HEK293T (cell line): Measurements from ENCODE around the gene CACNA1E.

ENCODE experiments used
- CTCF ChIA-PET: fragments of 350-600 bp; formaldehyde crosslinking; extraction: SDS; loops from one replicate; lab custom pipeline; 2021; ENCODE audit warnings: antibody characterized with exemption, inconsistent platforms; lab: Yijun Ruan, JAX
- POLR2A ChIA-PET: fragments of 350-600 bp; formaldehyde crosslinking; extraction: SDS; loops from one replicate; lab custom pipeline; 2020; ENCODE audit warnings: antibody characterized with exemption, inconsistent platforms; lab: Yijun Ruan, JAX
- DNase-seq: peaks from one replicate; pipeline ENCODE4 v3.0.0; 2012; ENCODE audit warnings: mixed read lengths; ENCODE audit errors: extremely low spot score
- ARNT ChIP-seq: fragments of 450-650 bp; IDR thresholded peaks from 2 replicates; pipeline ENCODE4 v1.6.1; 2017; ENCODE audit warnings: mild to moderate bottlenecking
- BHLHE40 ChIP-seq: fragments of 450-650 bp; IDR thresholded peaks from 2 replicates; pipeline ENCODE4 v1.6.1; 2016; ENCODE audit warnings: mild to moderate bottlenecking, moderate library complexity, borderline replicate concordance
- CTBP1 ChIP-seq: fragments of 450-650 bp; IDR thresholded peaks from 2 replicates; pipeline ENCODE4 v1.6.1; 2016; ENCODE audit warnings: borderline replicate concordance
- ELF4 ChIP-seq: fragments of 450-650 bp; IDR thresholded peaks from 2 replicates; pipeline ENCODE4 v1.6.1; 2017; ENCODE audit warnings: antibody characterized with exemption
- FOXA1 ChIP-seq: fragments of 450-650 bp; IDR thresholded peaks from 2 replicates; pipeline ENCODE4 v1.6.1; 2016; ENCODE audit warnings: mild to moderate bottlenecking
- FOXK2 ChIP-seq: fragments of 450-650 bp; IDR thresholded peaks from 2 replicates; pipeline ENCODE4 v1.6.1; 2016; ENCODE audit warnings: mild to moderate bottlenecking
- FOXM1 ChIP-seq: fragments of 450-650 bp; IDR thresholded peaks from 2 replicates; pipeline ENCODE4 v1.6.1; 2017; ENCODE audit warnings: mild to moderate bottlenecking, borderline replicate concordance
- HDGF ChIP-seq: fragments of 450-650 bp; IDR thresholded peaks from 2 replicates; pipeline ENCODE4 v1.6.1; 2017; ENCODE audit warnings: antibody characterized with exemption, borderline replicate concordance
- L3MBTL2 ChIP-seq: fragments of 450-650 bp; conservative IDR thresholded peaks from 2 replicates; pipeline ENCODE4 v1.6.1; 2016; ENCODE audit warnings: mild to moderate bottlenecking
- LEF1 ChIP-seq: fragments of 450-650 bp; IDR thresholded peaks from 2 replicates; pipeline ENCODE4 v1.6.1; 2017; ENCODE audit warnings: mild to moderate bottlenecking, borderline replicate concordance
- NFRKB ChIP-seq: fragments of 450-650 bp; IDR thresholded peaks from 2 replicates; pipeline ENCODE4 v1.6.1; 2016; ENCODE audit warnings: mild to moderate bottlenecking, moderate library complexity
- PKNOX1 ChIP-seq: fragments of 450-650 bp; IDR thresholded peaks from 2 replicates; pipeline ENCODE4 v1.6.1; 2016
- SP1 ChIP-seq: fragments of 450-650 bp; IDR thresholded peaks from 2 replicates; pipeline ENCODE4 v1.6.1; 2017
- SUZ12 ChIP-seq: fragments of 450-650 bp; IDR thresholded peaks from 2 replicates; pipeline ENCODE4 v1.6.1; 2016; ENCODE audit warnings: mild to moderate bottlenecking
- TARDBP ChIP-seq: fragments of 450-650 bp; IDR thresholded peaks from 2 replicates; pipeline ENCODE4 v1.6.1; 2016
- ZNF384 ChIP-seq: fragments of 450-650 bp; IDR thresholded peaks from 2 replicates; pipeline ENCODE4 v1.6.1; 2016

Gene CACNA1E

GRCh38 chr1:181592255-181592859 lies 109.0 kb downstream of the CACNA1E start:
- TF ChIP-seq FOXK2 (no peak), SP1 (no peak), HDGF (no peak), NFRKB (no peak), ARNT (no peak), TARDBP (no peak), L3MBTL2 (no peak), SUZ12 (no peak), FOXA1 (no peak), ELF4 (no peak), ZNF384 (no peak), FOXM1 (no peak), PKNOX1 (no peak), CTBP1 (no peak)
- ChIA-PET CTCF (no interaction called here), POLR2A (no interaction called here)
- DNase-seq: no peak

GRCh38 chr1:181593042-181593441 lies 109.7 kb downstream of the CACNA1E start:
- TF ChIP-seq TARDBP (no peak), SUZ12 (no peak), ARNT (no peak), SP1 (no peak), HDGF (no peak), CTBP1 (no peak), FOXK2 (no peak)
- POLR2A ChIA-PET: no interaction called here
- CTCF ChIA-PET: no interaction called here
- no peak for DNase-seq

GRCh38 chr1:181594553-181594952 lies 111.2 kb downstream of the CACNA1E start:
- ChIA-PET CTCF (no interaction called here), POLR2A (no interaction called here)
- TF ChIP-seq NFRKB (no peak), SUZ12 (no peak), SP1 (no peak)
- no peak for DNase-seq

- POLR2A ChIA-PET: no interaction called here
- CTCF ChIA-PET: no interaction called here
- no peak for TF ChIP-seq ELF4
- no peak for TF ChIP-seq ARNT
- no peak for TF ChIP-seq SUZ12
- TF ChIP-seq CTBP1: no peak
- TF ChIP-seq SP1: no peak
- TF ChIP-seq FOXA1: no peak
- no peak for TF ChIP-seq ZNF384
- no peak for TF ChIP-seq LEF1
- TF ChIP-seq FOXK2: no peak
- no peak for DNase-seq
Observed at GRCh38 chr1:181595234-181595633, 111.9 kb downstream of the CACNA1E start.

- no peak for TF ChIP-seq CTBP1
- TF ChIP-seq ARNT: no peak
- no peak for TF ChIP-seq BHLHE40
- no peak for TF ChIP-seq ELF4
- TF ChIP-seq NFRKB: no peak
- TF ChIP-seq ZNF384: no peak
- TF ChIP-seq L3MBTL2: no peak
- no peak for TF ChIP-seq FOXA1
- TF ChIP-seq FOXM1: no peak
- no peak for TF ChIP-seq SUZ12
- TF ChIP-seq SP1: no peak
- no peak for TF ChIP-seq LEF1
- no peak for TF ChIP-seq TARDBP
- no peak for TF ChIP-seq HDGF
- TF ChIP-seq PKNOX1: no peak
- no peak for TF ChIP-seq FOXK2
- ChIA-PET CTCF (interaction anchor here (0.6 kb wide), 1 partner anchor 177 kb away, joined by 3 read pairs; no protein-coding TSS in a partner anchor), POLR2A (no interaction called here)
- DNase-seq: no peak
Observed at GRCh38 chr1:181601186-181601950, 118.1 kb downstream of the CACNA1E start.

GRCh38 chr1:181603735-181604410 lies 120.6 kb downstream of the CACNA1E start:
- DNase-seq: no peak
- ChIA-PET CTCF (no interaction called here), POLR2A (no interaction called here)
- TF ChIP-seq SP1 (no peak), ELF4 (no peak), NFRKB (no peak), FOXM1 (no peak), SUZ12 (no peak), HDGF (no peak), FOXK2 (no peak), L3MBTL2 (no peak), PKNOX1 (no peak), BHLHE40 (no peak), TARDBP (no peak), ZNF384 (no peak), ARNT (no peak), FOXA1 (no peak), LEF1 (no peak), CTBP1 (no peak)
